Left ventricle myocardium inferior (tissue), 1 donor: Measurements from ENCODE around the gene SLC7A6OS. TPM values are rescaled to one million over a fixed set of nuclear protein-coding genes. Genes with fewer than 3 reads are reported as not detected.

Source experiments
- DNase-seq: peaks from one replicate; pipeline ENCODE4 v3.0.0-alpha.2; 2020
- H3K27ac ChIP-seq: fragments of 200-600 bp; replicated peaks from 2 replicates; pipeline ENCODE4 v1.8.0; 2021
- H3K27me3 ChIP-seq: fragments of 200-600 bp; 2 replicates; pipeline ENCODE4 v1.8.0; 2021; ENCODE audit warnings: low read depth
- H3K36me3 ChIP-seq: fragments of 200-600 bp; 2 replicates; pipeline ENCODE4 v1.8.0; 2021
- H3K4me1 ChIP-seq: fragments of 200-600 bp; 2 replicates; pipeline ENCODE4 v1.8.0; 2021
- H3K4me3 ChIP-seq: fragments of 200-600 bp; 2 replicates; pipeline ENCODE4 v1.8.0; 2021; ENCODE audit warnings: mild to moderate bottlenecking, moderate library complexity
- H3K9me3 ChIP-seq: fragments of 200-600 bp; replicated peaks from 2 replicates; pipeline ENCODE4 v1.8.0; 2021
- CTCF ChIP-seq: fragments of 200-600 bp; IDR thresholded peaks from 2 replicates; pipeline ENCODE4 v1.8.0; 2021; ENCODE audit warnings: antibody characterized with exemption, mild to moderate bottlenecking, borderline replicate concordance
- intact Hi-C: fragments of 100-400 bp; cut with micrococcal nuclease; formaldehyde crosslinking; loops from one replicate; pipeline ENCODE4 v1.11.0; 2022
- total RNA-seq: library from RNA; stranded (reverse); fragmentation: NEBNext Ultra II Directional; extraction: Animal tissue kit (Norgen Biotek cat#: 25700); gene quantifications from one replicate; pipeline ENCODE4 v1.2.1, GENCODE V29; 2021
- donor health status: DM: no; HTN: yes; CAD: no; lungs with severe emphysema.

Gene SLC7A6OS
- total RNA-seq, 1 donor from 2014 or later: 13.6 TPM

DNA sequence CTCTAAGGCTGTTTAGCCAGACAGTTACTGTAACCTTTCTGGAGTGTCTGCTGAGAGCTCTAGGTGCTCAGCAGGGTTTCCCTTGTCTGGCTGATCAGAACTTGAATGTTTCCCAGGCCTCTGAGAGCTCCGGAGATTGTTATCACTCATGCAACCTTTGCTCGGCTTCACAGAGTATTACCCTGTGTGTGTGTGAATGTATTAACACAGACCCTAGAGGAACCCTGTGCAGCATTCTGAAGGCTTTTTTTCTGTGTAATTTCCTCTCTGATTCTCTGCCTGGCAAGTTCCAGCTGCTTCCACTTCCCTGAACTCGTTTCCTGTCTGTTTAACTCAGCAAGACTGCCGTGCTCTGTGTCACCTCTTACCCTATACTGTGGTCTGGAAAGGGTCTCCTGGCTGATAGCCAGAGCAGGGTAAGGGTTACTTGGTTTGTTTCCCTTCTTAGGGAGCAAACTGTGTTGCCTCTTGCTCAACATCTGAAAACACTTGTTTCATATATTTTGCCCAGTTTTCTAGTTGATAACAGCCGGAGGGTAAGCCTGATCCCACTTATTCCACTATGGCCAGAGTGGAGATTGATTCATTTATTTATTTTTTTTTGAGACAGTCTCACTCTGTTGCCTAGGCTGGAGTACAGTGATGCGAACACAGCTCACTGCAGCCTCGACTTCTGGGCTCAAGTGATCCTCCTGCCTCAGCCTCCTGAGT lies 21.8 kb upstream of the SLC7A6OS start:
- Histone ChIP-seq H3K27ac (peak overlapping the region; percentile 69), H3K9me3 (no peaks in the 10 kb centered on the region), H3K4me1 (peaks cover 29% of the 10 kb centered on the region), H3K36me3 (peaks cover 37% of the 10 kb centered on the region), H3K4me3 (no peak overlapping the region), H3K27me3 (no peaks in the 10 kb centered on the region)
- no peak for TF ChIP-seq CTCF
- DNase-seq: no peak
- intact Hi-C loops: no loop called here

- no peaks in the 10 kb centered on the region for H3K27me3 ChIP-seq
- H3K36me3 ChIP-seq: peaks cover 33% of the 10 kb centered on the region
- intact Hi-C loops: no loop called here
- DNase-seq: no peak
- no peaks in the 10 kb centered on the region for H3K9me3 ChIP-seq
- peak overlapping the region; percentile 69 for H3K27ac ChIP-seq
- H3K4me3 ChIP-seq: no peak overlapping the region
- TF ChIP-seq CTCF: no peak
- peaks cover 29% of the 10 kb centered on the region for H3K4me1 ChIP-seq
Measured at GRCh38 chr16:68331879-68332410, 21.2 kb upstream of the SLC7A6OS start.

GRCh38 chr16:68328860-68329390 lies 18.2 kb upstream of the SLC7A6OS start:
- no peak for DNase-seq
- intact Hi-C loops: loop anchor here (5.0 kb wide), 1 partner anchor 67 kb away; the partner anchor contains the start of gene SLC7A6
- Histone ChIP-seq H3K9me3 (no peaks in the 10 kb centered on the region), H3K4me3 (no peak overlapping the region), H3K27ac (no peak overlapping the region), H3K27me3 (no peaks in the 10 kb centered on the region), H3K36me3 (peaks cover 53% of the 10 kb centered on the region), H3K4me1 (peaks cover 29% of the 10 kb centered on the region)
- TF ChIP-seq CTCF: peak; percentile 18

DNA sequence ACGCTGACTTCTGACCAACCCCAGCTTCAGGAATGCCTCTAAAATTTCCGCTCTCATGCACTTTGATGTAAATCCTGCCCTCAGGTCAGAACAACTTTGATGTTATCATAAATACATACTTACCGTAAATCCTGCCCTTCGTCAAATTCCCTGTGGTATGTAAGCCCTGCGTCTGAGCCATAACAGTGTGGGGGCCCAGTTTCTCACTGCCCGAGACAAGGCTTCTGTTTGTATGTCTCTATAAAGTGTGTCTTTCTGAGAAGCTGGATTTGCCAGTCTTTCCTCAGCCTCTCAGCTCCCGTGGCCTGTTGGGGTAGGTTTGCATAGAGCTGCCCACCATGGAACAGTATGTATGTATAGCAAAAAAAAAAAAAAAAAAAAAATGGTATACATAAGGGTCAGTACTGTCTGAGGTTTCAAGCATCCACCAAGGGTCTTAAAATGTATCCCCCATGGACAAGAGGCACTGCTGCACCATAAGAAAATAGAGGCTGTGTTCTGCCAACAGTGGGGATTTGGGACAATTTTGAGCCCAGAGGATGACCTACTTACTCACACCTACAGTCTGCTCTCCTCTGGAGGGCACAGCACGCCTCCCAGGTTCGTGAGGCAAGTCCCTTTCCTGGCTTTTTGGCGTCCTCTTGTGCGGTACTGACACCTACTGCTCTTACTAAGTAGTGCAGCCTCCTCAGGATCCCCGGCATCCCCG lies 17.6 kb upstream of the SLC7A6OS start:
- Histone ChIP-seq H3K9me3 (no peaks in the 10 kb centered on the region), H3K27me3 (no peaks in the 10 kb centered on the region), H3K4me1 (peaks cover 28% of the 10 kb centered on the region), H3K4me3 (no peak overlapping the region), H3K27ac (no peak overlapping the region), H3K36me3 (peaks cover 56% of the 10 kb centered on the region)
- DNase-seq: peak; percentile 64
- intact Hi-C loops: loop anchor here (5.0 kb wide), 1 partner anchor 66 kb away; the partner anchor contains the start of gene SLC7A6
- peak; percentile 96 for TF ChIP-seq CTCF

- Histone ChIP-seq H3K4me3 (no peak overlapping the region), H3K9me3 (no peaks in the 10 kb centered on the region), H3K27me3 (no peaks in the 10 kb centered on the region), H3K27ac (no peak overlapping the region), H3K36me3 (peaks cover 70% of the 10 kb centered on the region), H3K4me1 (peaks cover 7% of the 10 kb centered on the region)
- no peak for TF ChIP-seq CTCF
- DNase-seq: no peak
- intact Hi-C loops: loop anchor here (5.0 kb wide), 1 partner anchor 63 kb away; the partner anchor contains the start of gene SLC7A6
Measured at GRCh38 chr16:68324780-68325357, 14.1 kb upstream of the SLC7A6OS start.
